ENCODE measurements around the gene MRPL47. TPM values are rescaled to one million over a fixed set of nuclear protein-coding genes. Genes with fewer than 3 reads are reported as not detected.

The MRPL47 gene
- total and polyA plus RNA-seq, 2 experiments from 2014 or later, result 32.0 to 106 TPM

DNA sequence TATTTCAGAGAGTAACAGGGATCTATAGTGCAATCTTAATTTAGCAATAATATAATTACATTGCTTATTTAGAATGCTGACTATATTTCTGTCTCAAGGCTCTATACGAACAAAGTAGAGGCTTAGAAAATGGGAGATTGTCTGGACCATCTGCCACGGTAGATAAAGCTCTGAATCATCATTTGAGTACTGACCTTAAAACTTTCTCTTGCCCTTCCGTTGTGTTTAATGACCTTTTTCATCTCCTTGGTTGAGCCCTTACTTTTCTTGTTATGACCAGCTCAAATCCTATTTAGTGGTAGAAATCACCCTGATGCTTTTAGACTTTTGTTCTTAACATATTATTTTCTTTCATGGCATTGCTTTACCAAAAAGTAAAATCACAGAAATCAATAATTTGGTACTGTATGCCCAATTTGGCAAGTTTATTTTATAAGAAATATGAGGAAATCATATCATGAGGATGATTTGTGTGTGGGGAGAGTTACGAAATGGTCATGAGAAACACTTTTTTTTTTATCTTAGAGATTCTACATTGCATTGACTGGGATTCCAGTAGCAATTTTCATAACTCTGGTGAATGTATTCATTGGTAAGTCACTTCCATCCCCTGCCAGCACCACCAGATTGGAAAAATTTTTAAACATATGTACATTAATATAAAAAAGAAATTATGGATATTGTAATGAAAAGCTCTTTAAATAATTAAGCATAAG is 11.2 kb upstream of the MRPL47 start:
- TF ChIP-seq, protein P1, sequence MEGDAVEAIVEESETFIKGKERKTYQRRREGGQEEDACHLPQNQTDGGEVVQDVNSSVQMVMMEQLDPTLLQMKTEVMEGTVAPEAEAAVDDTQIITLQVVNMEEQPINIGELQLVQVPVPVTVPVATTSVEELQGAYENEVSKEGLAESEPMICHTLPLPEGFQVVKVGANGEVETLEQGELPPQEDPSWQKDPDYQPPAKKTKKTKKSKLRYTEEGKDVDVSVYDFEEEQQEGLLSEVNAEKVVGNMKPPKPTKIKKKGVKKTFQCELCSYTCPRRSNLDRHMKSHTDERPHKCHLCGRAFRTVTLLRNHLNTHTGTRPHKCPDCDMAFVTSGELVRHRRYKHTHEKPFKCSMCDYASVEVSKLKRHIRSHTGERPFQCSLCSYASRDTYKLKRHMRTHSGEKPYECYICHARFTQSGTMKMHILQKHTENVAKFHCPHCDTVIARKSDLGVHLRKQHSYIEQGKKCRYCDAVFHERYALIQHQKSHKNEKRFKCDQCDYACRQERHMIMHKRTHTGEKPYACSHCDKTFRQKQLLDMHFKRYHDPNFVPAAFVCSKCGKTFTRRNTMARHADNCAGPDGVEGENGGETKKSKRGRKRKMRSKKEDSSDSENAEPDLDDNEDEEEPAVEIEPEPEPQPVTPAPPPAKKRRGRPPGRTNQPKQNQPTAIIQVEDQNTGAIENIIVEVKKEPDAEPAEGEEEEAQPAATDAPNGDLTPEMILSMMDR (IDR thresholded peaks at IDR 0.05; ENCODE audit: low read depth, low read length), result no peak
- Histone ChIP-seq H3K27ac (no peak overlapping the region), H3K36me3 (peaks cover 30% of the 10 kb centered on the region), H3K4me3 (no peak overlapping the region), H3K27me3 (no peaks in the 10 kb centered on the region), H3K9me3 (ENCODE audit: low read depth) (no peaks in the 10 kb centered on the region), H3K4me1 (ENCODE audit: low read depth) (no peaks in the 10 kb centered on the region)
- DNase-seq (ENCODE audit: low read depth in 1 of 2, low spot score in 1 of 2), result peak in 1 of 2 donors; percentile 58

DNA sequence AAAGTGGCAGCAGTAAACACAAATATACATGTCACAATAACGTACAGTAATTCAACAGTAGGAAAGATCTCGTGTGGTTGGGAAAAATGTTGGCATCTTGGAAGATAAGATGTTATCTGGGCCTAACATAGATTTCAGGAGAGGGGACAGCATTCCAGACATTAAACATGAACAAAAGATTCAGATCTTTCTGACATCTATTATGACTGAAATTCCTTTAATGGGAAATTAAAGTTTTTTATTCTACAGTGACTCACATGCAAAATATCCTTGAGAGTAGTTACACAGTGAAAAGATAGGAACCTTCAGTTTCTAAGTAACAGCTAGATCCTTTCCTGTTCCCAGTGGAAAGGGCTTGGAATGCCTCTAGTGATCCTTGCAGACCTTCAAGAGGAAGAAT is 9.4 kb upstream of the MRPL47 start:
- TF ChIP-seq, protein P1 (IDR thresholded peaks at IDR 0.05; ENCODE audit: low read depth, low read length), result no peak
- peak in 1 of 2 donors; percentile 66 for DNase-seq (ENCODE audit: low read depth in 1 of 2, low spot score in 1 of 2)
- H3K9me3 ChIP-seq (ENCODE audit: low read depth), result no peaks in the 10 kb centered on the region
- H3K27me3 ChIP-seq, result no peaks in the 10 kb centered on the region
- peaks cover 30% of the 10 kb centered on the region for H3K36me3 ChIP-seq
- no peak overlapping the region for H3K4me3 ChIP-seq
- H3K4me1 ChIP-seq (ENCODE audit: low read depth), result no peaks in the 10 kb centered on the region
- H3K27ac ChIP-seq, result peak overlapping the region; percentile 2

DNA sequence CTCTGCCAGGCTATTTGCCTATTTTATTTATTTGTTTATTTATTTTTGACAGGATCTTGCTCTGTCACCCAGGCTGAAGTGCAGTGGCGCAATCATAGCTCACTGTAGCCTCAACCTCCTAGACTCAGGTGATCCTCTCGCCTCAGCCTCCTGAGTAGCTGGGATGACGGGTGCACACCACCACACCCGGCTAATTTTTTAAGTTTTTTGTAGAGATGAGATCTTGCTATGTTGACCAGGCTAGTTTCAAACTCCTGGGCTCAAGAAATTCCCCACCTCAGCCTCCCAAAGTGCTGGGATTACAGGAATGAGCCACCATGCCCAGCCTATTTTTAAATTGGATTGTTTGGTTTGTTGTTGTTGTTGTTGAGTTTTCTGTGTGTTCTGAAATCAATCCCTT is 5.6 kb upstream of the MRPL47 start:
- Histone ChIP-seq H3K4me1 (ENCODE audit: low read depth) (peaks cover 6% of the 10 kb centered on the region), H3K9me3 (ENCODE audit: low read depth) (no peaks in the 10 kb centered on the region), H3K4me3 (no peak overlapping the region), H3K27ac (no peak overlapping the region), H3K27me3 (no peaks in the 10 kb centered on the region), H3K36me3 (peaks cover 7% of the 10 kb centered on the region)
- DNase-seq (ENCODE audit: low read depth in 1 of 2, low spot score in 1 of 2), result no peak
- TF ChIP-seq, protein P1 (IDR thresholded peaks at IDR 0.05; ENCODE audit: low read depth, low read length), result no peak

DNA sequence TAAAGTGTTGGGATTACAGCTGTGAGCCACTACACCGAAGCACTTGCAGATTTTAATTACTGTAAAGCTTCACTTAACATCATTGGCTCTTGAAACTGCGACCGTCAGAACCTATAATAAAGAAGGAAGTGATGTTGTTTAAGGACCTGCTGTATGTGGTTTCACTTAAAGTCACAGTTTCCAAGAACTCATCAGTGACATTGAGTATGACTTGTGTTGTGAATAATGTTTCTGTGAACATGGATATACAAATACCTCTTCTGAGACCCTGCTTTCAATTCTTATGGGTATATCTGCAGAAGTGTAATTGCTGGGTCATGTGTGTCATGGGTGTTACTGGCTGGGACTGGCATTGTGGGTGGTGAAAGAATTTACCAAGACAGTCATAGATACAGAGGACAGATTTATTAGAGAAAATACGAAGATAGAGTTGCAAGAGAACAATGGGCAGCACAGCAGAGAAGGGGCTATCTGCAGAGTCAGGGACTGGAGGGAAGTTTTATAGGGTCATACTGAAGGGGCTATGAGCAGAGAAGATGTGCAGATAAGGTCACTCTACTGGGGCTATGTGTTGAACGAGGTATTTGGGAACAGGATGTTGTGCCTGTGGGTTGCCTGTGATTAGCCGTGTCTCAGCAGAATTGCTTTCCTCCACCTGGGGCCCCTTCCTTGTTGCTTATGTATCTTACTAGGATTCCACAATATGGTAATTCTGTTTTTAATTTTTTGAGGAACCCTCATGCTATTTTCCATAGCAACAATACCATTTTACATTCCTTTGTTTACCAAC is 4.7 kb upstream of the MRPL47 start:
- Histone ChIP-seq H3K27ac (no peak overlapping the region), H3K9me3 (ENCODE audit: low read depth) (no peaks in the 10 kb centered on the region), H3K27me3 (no peaks in the 10 kb centered on the region), H3K4me3 (no peak overlapping the region), H3K36me3 (peaks cover 3% of the 10 kb centered on the region), H3K4me1 (ENCODE audit: low read depth) (peaks cover 6% of the 10 kb centered on the region)
- DNase-seq (ENCODE audit: low read depth in 1 of 2, low spot score in 1 of 2), result no peak
- TF ChIP-seq, protein P1 (IDR thresholded peaks at IDR 0.05; ENCODE audit: low read depth, low read length), result no peak

DNA sequence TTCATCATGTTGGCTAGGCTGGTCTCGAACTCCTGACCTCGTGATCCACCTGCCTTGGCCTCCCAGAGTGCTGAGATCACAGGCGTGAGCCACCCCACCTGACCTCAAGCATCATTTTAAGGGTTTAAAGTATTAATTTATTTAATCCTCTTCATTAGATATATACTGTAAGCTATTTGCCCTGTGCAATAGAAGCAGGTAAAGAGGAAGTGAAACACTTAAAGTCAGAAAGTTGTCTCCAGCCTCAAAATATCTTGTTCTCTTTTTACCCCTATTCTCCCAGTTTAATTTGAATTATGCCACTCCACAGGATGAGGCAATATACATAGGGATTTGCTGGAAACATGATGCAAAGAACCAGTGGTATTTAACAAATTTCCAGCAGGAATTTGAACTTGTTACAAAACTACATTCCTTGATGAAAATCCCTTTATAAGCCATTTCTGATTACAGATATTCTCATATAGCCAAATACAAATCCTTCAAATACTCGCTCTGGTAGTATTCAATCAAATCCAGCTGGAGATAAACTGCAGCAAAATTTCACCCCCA is 2.2 kb upstream of the MRPL47 start:
- no peak for DNase-seq (ENCODE audit: low read depth in 1 of 2, low spot score in 1 of 2)
- peaks cover 8% of the 10 kb centered on the region for H3K36me3 ChIP-seq
- H3K4me3 ChIP-seq, result no peak overlapping the region
- H3K27me3 ChIP-seq, result no peaks in the 10 kb centered on the region
- H3K4me1 ChIP-seq (ENCODE audit: low read depth), result peaks cover 13% of the 10 kb centered on the region
- TF ChIP-seq, protein P1 (IDR thresholded peaks at IDR 0.05; ENCODE audit: low read depth, low read length), result no peak
- H3K27ac ChIP-seq, result no peak overlapping the region
- no peaks in the 10 kb centered on the region for H3K9me3 ChIP-seq (ENCODE audit: low read depth)

All from cardiac muscle cell (in vitro differentiated cells and primary cell).